Adrenal gland (tissue), 12 donors: Measurements from ENCODE around the gene COMMD9. TPM values are rescaled to one million over a fixed set of nuclear protein-coding genes. Genes with fewer than 3 reads are reported as not detected.

ENCODE experiments used
- DNase-seq, 7 donors: peaks; one replicate each; pipeline ENCODE4 v3.0.0-alpha.2; 2019 to 2020
- H3K27ac ChIP-seq, 5 donors: fragments of 200-600 bp; sonication (generic) in 4 of 5; 1 replicate in 3 of 5; 2 replicates in 2 of 5; pipeline versions ENCODE4 v1.5.1 to v1.8.0; 2016 to 2020; ENCODE audit warnings: mild to moderate bottlenecking in 1 of 5
- H3K27me3 ChIP-seq: fragments of 200-600 bp; 2 replicates; pipeline ENCODE4 v1.8.0; 2021
- H3K36me3 ChIP-seq, 2 donors: fragments of 200-600 bp; replicated peaks in 1 of 2; 1 replicate in 1 of 2; 2 replicates in 1 of 2; pipeline versions ENCODE4 v1.5.1 to v1.8.0; 2018 to 2022
- H3K4me1 ChIP-seq, 2 donors: fragments of 200-600 bp; replicated peaks in 1 of 2; 1 replicate in 1 of 2; 2 replicates in 1 of 2; pipeline versions ENCODE4 v1.5.1 to v1.8.0; 2018 to 2021
- H3K4me3 ChIP-seq, 4 donors: fragments of 200-600 bp; sonication (generic) in 3 of 4; one replicate each; pipeline ENCODE4 v1.5.1; 2016 to 2018
- H3K9me3 ChIP-seq, 3 donors: fragments of 200-600 bp; sonication (generic) in 1 of 3; replicated peaks in 1 of 3; 1 replicate in 2 of 3; 2 replicates in 1 of 3; pipeline versions ENCODE4 v1.5.1 to v1.8.0; 2016 to 2021
- CTCF ChIP-seq, 6 experiments: fragments of 450-650 bp in 4 of 6; fragments of 200-600 bp in 2 of 6; sonication (generic) in 1 of 6; IDR thresholded peaks; 1 replicate in 5 of 6; 2 replicates in 1 of 6; pipeline versions ENCODE4 v1.5.1 to v1.8.0; 2016 to 2021; ENCODE audit warnings: antibody characterized with exemption in 6 of 6, mild to moderate bottlenecking in 2 of 6, moderate library complexity in 1 of 6
- POLR2A ChIP-seq, 2 donors: fragments of 450-650 bp; IDR thresholded peaks; one replicate each; pipeline ENCODE4 v1.6.1; 2017; ENCODE audit warnings: antibody characterized with exemption in 2 of 2, mild to moderate bottlenecking in 2 of 2, moderate library complexity in 1 of 2
- WGBS, 4 donors: extraction: QIAGEN DNeasy Blood & Tissue Kit in 2 of 4; methylation state at CpG; one replicate each; pipeline versions ENCODE4 v1.1.5 to v1.1.7; 2013 to 2017; 5-methylcytosine and 5-hydroxymethylcytosine counted together
- intact Hi-C, 2 donors: fragments of 100-400 bp; cut with DNase I; formaldehyde crosslinking; loops; one replicate each; pipeline versions ENCODE4 v1.14.1 to v1.15.0; 2022 to 2023
- polyA plus RNA-seq, 3 donors: library from polyadenylated mRNA; stranded (reverse); fragments of 200-250 nt in 2 of 3; fragments of 350-450 nt in 1 of 3; fragmentation: Illumina TruSeq in 1 of 3; extraction: RNeasy Lipid Tissue Mini Kit (QIAGEN cat#74804) in 1 of 3; gene quantifications; one replicate each; pipeline ENCODE4 v1.2.3, GENCODE V29; 2013 to 2014
- total RNA-seq, 9 donors: library from RNA; depleted of rRNA in 4 of 9; stranded (reverse); fragments of >200 nt in 4 of 9; fragments of 120-200 nt in 1 of 9; fragmentation: NEBNext Ultra II Directional in 1 of 9; extraction: Animal tissue kit (Norgen Biotek cat#: 25700) in 1 of 9; gene quantifications; one replicate each; pipeline versions ENCODE4 v1.1.0 to v1.2.4, GENCODE V29; 2013 to 2023
- donor health status: healthy with polysubstance abuse.
- donor health status: Bipolar disorder and iron deficiency.
- donor health status: DM: yes; HTN: yes; CAD: no.
- donor health status: DM: no; HTN: no; CAD: no.
- donor health status: DM: no; HTN: no; CAD: no.
- donor health status: DM: yes; HTN: yes; CAD: no.

COMMD9 gene
- total and polyA plus RNA-seq, 12 donors, result 25.3 to 140 (median 89.5) TPM

- no peaks in the 10 kb centered on the region for H3K36me3 ChIP-seq
- intact Hi-C loops, result loop anchor here in 1 of 2 donors (10.0 kb wide), 1 partner anchor 86 kb away; no protein-coding TSS in a partner anchor
- H3K27ac ChIP-seq, result no peak overlapping the region
- no peaks in the 10 kb centered on the region for H3K9me3 ChIP-seq
- no peak overlapping the region for H3K4me3 ChIP-seq
- no peak for DNase-seq
- WGBS, 4 donors, result 86 to 100% (median 93%) methylated on average over 4 of the region's 4 CpGs
- no peaks in the 10 kb centered on the region for H3K27me3 ChIP-seq
- no peak for TF ChIP-seq POLR2A (IDR thresholded peaks at IDR 0.05)
- TF ChIP-seq CTCF (IDR thresholded peaks at IDR 0.05), result no peak
- peaks cover 0 to under 1% of the 10 kb centered on the region in 2 donors for H3K4me1 ChIP-seq
These were observed 48.4 kb downstream of the COMMD9 start for GRCh38 chr11:36240801-36241200.

- Histone ChIP-seq H3K4me1 (peaks cover 0 to 6% of the 10 kb centered on the region in 2 donors), H3K27me3 (no peaks in the 10 kb centered on the region), H3K36me3 (no peaks in the 10 kb centered on the region), H3K4me3 (no peak overlapping the region), H3K9me3 (no peaks in the 10 kb centered on the region), H3K27ac (no peak overlapping the region)
- WGBS, 4 donors, result 79 to 98% (median 82%) methylated on average over 4 of the region's 4 CpGs
- intact Hi-C loops, result loop anchor here in 1 of 2 donors (10.0 kb wide), 1 partner anchor 85 kb away; no protein-coding TSS in a partner anchor
- TF ChIP-seq CTCF (IDR thresholded peaks at IDR 0.05) (no peak), POLR2A (IDR thresholded peaks at IDR 0.05) (no peak)
- no peak for DNase-seq
These were observed 49.1 kb downstream of the COMMD9 start for GRCh38 chr11:36240173-36240572.

- no peaks in the 10 kb centered on the region for H3K36me3 ChIP-seq
- intact Hi-C loops, result loop anchor here in 1 of 2 donors (10.0 kb wide), 1 partner anchor 85 kb away; no protein-coding TSS in a partner anchor
- H3K4me3 ChIP-seq, result no peak overlapping the region
- H3K27me3 ChIP-seq, result no peaks in the 10 kb centered on the region
- DNase-seq, result no peak
- WGBS, 4 donors, result 92 to 100% (median 96%) methylated on average over 2 to 3 of the region's 3 CpGs
- H3K27ac ChIP-seq, result no peak overlapping the region
- TF ChIP-seq POLR2A (IDR thresholded peaks at IDR 0.05) (no peak), CTCF (IDR thresholded peaks at IDR 0.05) (no peak)
- H3K9me3 ChIP-seq, result no peaks in the 10 kb centered on the region
- peaks cover 0 to 6% of the 10 kb centered on the region in 2 donors for H3K4me1 ChIP-seq
These were observed 49.6 kb downstream of the COMMD9 start for GRCh38 chr11:36239636-36240035.

- Histone ChIP-seq H3K9me3 (no peaks in the 10 kb centered on the region), H3K4me3 (no peak overlapping the region), H3K4me1 (peaks cover 0 to 6% of the 10 kb centered on the region in 2 donors), H3K36me3 (no peaks in the 10 kb centered on the region), H3K27ac (no peak overlapping the region), H3K27me3 (no peaks in the 10 kb centered on the region)
- intact Hi-C loops, result no loop called here
- TF ChIP-seq POLR2A (IDR thresholded peaks at IDR 0.05) (no peak), CTCF (IDR thresholded peaks at IDR 0.05) (no peak)
- WGBS, 4 donors, result 92 to 97% (median 95%) methylated on average over 1 of the region's 1 CpG
- DNase-seq, result no peak
These were observed 50.3 kb downstream of the COMMD9 start for GRCh38 chr11:36238881-36239280.
